Neuronal stem cell (in vitro differentiated cells): Measurements from ENCODE around the gene VAMP2.
A peak's percentile ranks its signal among the peaks of the same experiment; 100 is the strongest.

Experiments used
- DNase-seq: peaks from one replicate; pipeline ENCODE4 v3.0.0-alpha.2; 2013; ENCODE audit warnings: low spot score
- H2AFZ ChIP-seq: one replicate; pipeline ENCODE4 v1.6.1; 2013; ENCODE audit warnings: mild to moderate bottlenecking, low read length, inconsistent platforms
- H2AK5ac ChIP-seq: 2 replicates; pipeline ENCODE4 v1.6.1; 2013; ENCODE audit warnings: low read depth, mild to moderate bottlenecking, inconsistent platforms, low read length, moderate library complexity, mixed read lengths
- H2BK120ac ChIP-seq: 2 replicates; pipeline ENCODE4 v1.6.1; 2013; ENCODE audit warnings: low read depth, mild to moderate bottlenecking, inconsistent platforms, low read length, moderate library complexity, mixed read lengths
- H2BK12ac ChIP-seq: one replicate; pipeline ENCODE4 v1.6.1; 2013; ENCODE audit warnings: low read length, inconsistent platforms
- H2BK15ac ChIP-seq: 2 replicates; pipeline ENCODE4 v1.6.1; 2013; ENCODE audit warnings: mild to moderate bottlenecking, low read length, inconsistent platforms, mixed read lengths
- H2BK5ac ChIP-seq: one replicate; pipeline ENCODE4 v1.6.1; 2013; ENCODE audit warnings: inconsistent platforms, mild to moderate bottlenecking, low read length, moderate library complexity
- H3K14ac ChIP-seq: one replicate; pipeline ENCODE4 v1.6.1; 2013; ENCODE audit warnings: low read length, inconsistent platforms
- H3K18ac ChIP-seq: 2 replicates; pipeline ENCODE4 v1.6.1; 2013; ENCODE audit warnings: low read length, inconsistent platforms
- H3K23ac ChIP-seq: 2 replicates; pipeline ENCODE4 v1.6.1; 2013; ENCODE audit warnings: low read depth, mild to moderate bottlenecking, mixed read lengths, low read length, inconsistent platforms; ENCODE audit not compliant: poor library complexity
- H3K27ac ChIP-seq: replicated peaks from 3 replicates; pipeline ENCODE4 v1.5.1; 2013; ENCODE audit warnings: low read length, inconsistent platforms
- H3K27me3 ChIP-seq, 3 experiments: 2 replicates each; pipeline ENCODE4 v1.6.1; 2013; ENCODE audit warnings: low read length in 3 of 3, mild to moderate bottlenecking in 2 of 3, inconsistent platforms in 1 of 3, low read depth in 1 of 3, mixed read lengths in 1 of 3, moderate library complexity in 1 of 3; ENCODE audit not compliant: control insufficient read depth in 3 of 3, insufficient read depth in 3 of 3
- H3K36me3 ChIP-seq, 2 donors: replicated peaks in 1 of 2; 2 replicates each; pipeline ENCODE4 v1.6.1; 2013; ENCODE audit warnings: low read length in 2 of 2; ENCODE audit not compliant: control insufficient read depth in 2 of 2, insufficient read depth in 2 of 2
- H3K4ac ChIP-seq: 2 replicates; pipeline ENCODE4 v1.6.1; 2013; ENCODE audit warnings: inconsistent platforms, mild to moderate bottlenecking, low read length, moderate library complexity
- H3K4me1 ChIP-seq, 2 donors: 1 replicate in 1 of 2; 2 replicates in 1 of 2; pipeline ENCODE4 v1.6.1; 2013; ENCODE audit warnings: low read length in 2 of 2, low read depth in 1 of 2; ENCODE audit not compliant: control insufficient read depth in 2 of 2, insufficient read depth in 1 of 2
- H3K4me2 ChIP-seq: one replicate; pipeline ENCODE4 v1.6.1; 2013; ENCODE audit warnings: mild to moderate bottlenecking, low read length, inconsistent platforms; ENCODE audit not compliant: insufficient read depth, poor library complexity, severe bottlenecking
- H3K4me3 ChIP-seq, 2 donors: 2 replicates each; pipeline ENCODE4 v1.5.1; 2013; ENCODE audit warnings: low read length in 2 of 2, mild to moderate bottlenecking in 2 of 2, inconsistent platforms in 1 of 2, moderate library complexity in 1 of 2
- H3K79me1 ChIP-seq: one replicate; pipeline ENCODE4 v1.6.1; 2013; ENCODE audit warnings: low read depth, mild to moderate bottlenecking, inconsistent platforms, low read length, moderate library complexity
- H3K9ac ChIP-seq: one replicate; pipeline ENCODE4 v1.6.1; 2013; ENCODE audit warnings: mild to moderate bottlenecking, low read depth, low read length, inconsistent platforms; ENCODE audit not compliant: poor library complexity
- H3K9me3 ChIP-seq, 2 donors: replicated peaks in 1 of 2; 2 replicates each; pipeline versions ENCODE3 to v1.6.1; 2013; ENCODE audit warnings: low read length in 2 of 2, mild to moderate bottlenecking in 2 of 2, inconsistent platforms in 1 of 2, low read depth in 1 of 2, mixed read lengths in 1 of 2, moderate library complexity in 1 of 2; ENCODE audit not compliant: control insufficient read depth in 2 of 2, insufficient read depth in 1 of 2
- H4K8ac ChIP-seq: one replicate; pipeline ENCODE4 v1.6.1; 2013; ENCODE audit warnings: low read depth, mild to moderate bottlenecking, inconsistent platforms, low read length, moderate library complexity
- H4K91ac ChIP-seq: one replicate; pipeline ENCODE4 v1.6.1; 2013; ENCODE audit warnings: low read length, low read depth, mild to moderate bottlenecking, inconsistent platforms; ENCODE audit not compliant: poor library complexity
- WGBS, 2 donors: extraction: QIAGEN DNeasy Blood & Tissue Kit; methylation state at CpG; one replicate each; pipeline ENCODE4 v1.1.7; 2013; ENCODE audit warnings: missing lambda C conversion rate in 2 of 2, mixed read lengths in 1 of 2; ENCODE audit not compliant: insufficient read length in 2 of 2, insufficient replicate concordance in 1 of 2; ENCODE audit errors: extremely low coverage in 2 of 2; 5-methylcytosine and 5-hydroxymethylcytosine counted together

Gene VAMP2

DNA sequence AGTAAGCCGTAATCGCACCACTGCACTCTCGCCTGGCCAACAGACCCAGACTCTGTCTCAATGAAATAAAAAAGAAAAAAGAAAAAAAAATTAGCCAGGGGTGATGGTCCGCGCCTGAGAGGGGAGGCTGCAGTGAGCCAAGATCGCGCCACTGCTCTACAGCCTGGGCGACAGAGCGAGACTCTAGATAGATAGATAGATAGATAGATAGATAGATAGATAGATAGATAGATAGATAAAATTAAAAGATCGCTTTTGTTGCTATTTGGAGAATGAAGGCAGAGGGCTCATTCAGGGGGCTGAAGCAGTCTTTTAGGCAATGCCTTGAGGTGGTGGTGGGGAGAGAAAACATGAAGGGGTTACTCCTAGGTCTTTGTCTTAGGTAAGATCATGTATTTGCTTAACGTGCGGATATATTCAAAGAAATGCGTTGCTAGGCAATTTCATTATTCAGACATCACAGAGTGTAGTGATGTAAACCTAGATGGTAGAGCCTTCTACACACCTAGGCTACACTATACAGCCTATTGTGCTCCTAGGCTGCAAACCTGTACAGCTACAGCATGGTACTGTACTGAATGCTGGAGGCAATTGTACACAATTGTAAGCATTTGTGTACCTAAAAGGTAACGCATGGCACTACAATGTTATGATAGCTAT lies 34.5 kb downstream of the VAMP2 start:
- no CpG with 5 or more reads among the region's 14 CpGs for WGBS, 2 donors
- no peak overlapping the region for H2BK5ac ChIP-seq
- no peak overlapping the region for H3K9ac ChIP-seq
- no peak overlapping the region for H3K4me2 ChIP-seq
- no peak overlapping the region for H2BK15ac ChIP-seq
- H2BK120ac ChIP-seq = no peak overlapping the region
- peak overlapping the region; percentile 28 for H3K27ac ChIP-seq
- H3K36me3 ChIP-seq = no peaks in the 10 kb centered on the region
- no peak overlapping the region for H4K8ac ChIP-seq
- no peak overlapping the region for H2AFZ ChIP-seq
- H2BK12ac ChIP-seq = peak overlapping the region; percentile 84
- H2AK5ac ChIP-seq = no peak overlapping the region
- no peaks in the 10 kb centered on the region for H3K9me3 ChIP-seq
- H4K91ac ChIP-seq = no peak overlapping the region
- no peak overlapping the region for H3K23ac ChIP-seq
- no peak for DNase-seq
- peaks cover 10 to 35% (median 18%) of the 10 kb centered on the region in 3 experiments for H3K27me3 ChIP-seq
- no peak overlapping the region for H3K4ac ChIP-seq
- H3K4me3 ChIP-seq = no peak overlapping the region
- no peaks in the 10 kb centered on the region for H3K79me1 ChIP-seq
- H3K4me1 ChIP-seq = peaks cover 16 to 19% of the 10 kb centered on the region in 2 donors
- no peak overlapping the region for H3K14ac ChIP-seq
- no peak overlapping the region for H3K18ac ChIP-seq

DNA sequence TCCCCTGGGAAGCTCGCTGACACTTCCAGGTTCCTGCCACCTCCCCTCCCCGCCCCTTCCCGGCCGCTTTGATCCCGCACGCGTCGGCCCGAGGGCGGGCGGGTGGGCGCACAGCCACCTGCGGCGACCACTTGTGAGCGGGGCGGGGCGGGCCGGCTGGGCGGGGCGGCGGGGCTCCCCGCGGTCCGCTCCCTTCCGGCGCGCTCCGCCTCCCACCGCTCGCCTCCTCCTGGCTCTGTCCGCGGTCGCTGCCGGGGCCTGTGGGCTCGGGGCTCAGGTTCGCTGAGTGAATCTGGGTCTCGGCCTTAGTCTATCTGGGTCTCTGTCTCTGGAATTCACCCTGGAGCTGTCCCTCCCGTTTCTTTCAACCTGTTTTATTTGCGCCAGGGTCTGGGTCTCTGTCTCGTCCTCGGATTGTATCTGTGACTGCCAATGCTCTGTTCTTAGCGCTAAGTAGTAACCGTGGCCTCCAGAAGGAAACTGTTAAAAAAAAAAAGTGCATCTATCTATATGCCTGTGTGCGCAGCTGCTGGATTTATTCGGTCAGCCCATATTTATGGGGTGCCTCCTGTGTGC lies 36.2 kb downstream of the VAMP2 start:
- Histone ChIP-seq H3K18ac (peak overlapping the region; percentile 92), H2BK15ac (no peak overlapping the region), H2BK12ac (no peak overlapping the region), H3K9me3 (no peaks in the 10 kb centered on the region), H2BK5ac (no peak overlapping the region), H4K91ac (no peak overlapping the region), H3K27ac (no peak overlapping the region), H3K4me3 (peak overlapping the region; percentile 67 to 84), H3K4me1 (peaks cover 16 to 25% of the 10 kb centered on the region in 2 donors), H3K14ac (no peak overlapping the region), H3K9ac (no peak overlapping the region), H3K79me1 (no peaks in the 10 kb centered on the region), H2BK120ac (no peak overlapping the region), H2AK5ac (no peak overlapping the region), H3K27me3 (peaks cover 14 to 49% (median 28%) of the 10 kb centered on the region in 3 experiments), H3K23ac (no peak overlapping the region), H3K4ac (no peak overlapping the region), H3K4me2 (peak overlapping the region; percentile 84), H4K8ac (no peak overlapping the region), H2AFZ (peak overlapping the region; percentile 93), H3K36me3 (no peaks in the 10 kb centered on the region)
- whole genome bisulfite sequencing, 2 donors = no CpG with 5 or more reads among the region's 45 CpGs
- peak; percentile 57 for DNase-seq

DNA sequence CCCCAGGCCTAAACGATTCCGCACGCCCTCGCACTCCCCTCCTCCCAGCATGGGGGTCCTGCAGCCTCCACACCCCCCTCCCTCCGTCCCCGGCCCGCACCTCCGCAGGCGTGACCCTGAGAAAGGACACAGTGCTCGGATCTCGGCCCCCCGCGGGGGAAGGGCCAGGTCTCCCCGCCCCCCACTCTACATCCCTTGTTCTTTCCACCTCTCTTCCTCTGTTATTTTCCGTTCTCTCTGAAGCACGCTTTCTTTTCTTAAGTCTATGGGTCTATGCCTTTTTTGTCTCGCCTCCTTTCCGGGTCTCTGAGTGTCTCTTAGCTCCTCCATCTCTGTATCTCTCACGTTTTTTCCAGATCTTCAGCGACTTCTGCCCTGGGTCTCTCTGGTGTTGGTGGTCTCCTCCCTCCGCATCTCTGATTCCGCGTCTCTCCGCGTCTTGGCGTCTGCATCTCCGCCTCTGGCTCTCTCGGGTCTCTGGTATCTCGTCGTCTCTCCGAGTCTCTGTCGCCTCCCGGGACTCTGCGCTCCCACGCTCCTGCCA lies 36.7 kb downstream of the VAMP2 start:
- Histone ChIP-seq H2BK5ac (peak overlapping the region; percentile 35), H3K9ac (no peak overlapping the region), H3K9me3 (no peaks in the 10 kb centered on the region), H3K4me2 (peak overlapping the region; percentile 80), H3K4me3 (peak overlapping the region; percentile 67 to 84), H3K4me1 (peaks cover 18 to 27% of the 10 kb centered on the region in 2 donors), H3K14ac (peak overlapping the region; percentile 51), H2BK12ac (no peak overlapping the region), H2AFZ (peak overlapping the region; percentile 93), H2BK120ac (no peak overlapping the region), H3K36me3 (no peaks in the 10 kb centered on the region), H2BK15ac (no peak overlapping the region), H2AK5ac (no peak overlapping the region), H3K79me1 (no peaks in the 10 kb centered on the region), H4K91ac (no peak overlapping the region), H4K8ac (no peak overlapping the region), H3K27me3 (peaks cover 14 to 49% (median 28%) of the 10 kb centered on the region in 3 experiments), H3K4ac (no peak overlapping the region), H3K23ac (no peak overlapping the region), H3K18ac (peak overlapping the region; percentile 92), H3K27ac (no peak overlapping the region)
- WGBS, 2 donors = no CpG with 5 or more reads among the region's 35 CpGs
- peak; percentile 59 for DNase-seq
